ENCODE results near the gene LYST.

DNA sequence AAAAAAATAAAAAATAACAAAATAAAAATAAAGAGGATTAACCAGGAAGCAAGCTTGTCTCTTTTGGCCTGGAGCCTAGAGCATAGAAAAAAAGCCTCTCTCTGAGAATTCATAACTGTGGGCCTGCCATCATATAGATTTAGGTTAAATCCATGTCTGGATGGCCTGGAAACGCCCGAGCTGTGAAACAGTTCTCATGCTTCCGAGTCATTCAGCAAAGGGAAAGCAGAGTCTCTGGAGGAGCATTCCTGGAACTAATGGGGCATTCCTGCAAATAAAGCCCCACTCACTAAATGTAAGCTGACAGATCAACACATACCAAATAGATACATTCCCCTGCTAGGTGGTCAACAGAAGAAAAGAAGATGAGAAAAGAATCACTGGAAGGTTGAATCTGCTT, 141.3 kb downstream of the LYST start:
- TF ChIP-seq EZH2 (IDR thresholded peaks at IDR 0.05) = no peak
- TF ChIP-seq POLR2AphosphoS5 (IDR thresholded peaks at IDR 0.05; ENCODE audit: borderline replicate concordance, low read depth, low read length) = no peak
- TF ChIP-seq FOXP2 (optimal IDR thresholded peaks at IDR 0.05; ENCODE audit: control extremely low read depth, extremely low read length, insufficient read depth) = no peak

All from SK-N-MC (cell line).